Stomach smooth muscle (tissue), 2 donors: ENCODE data around the gene CREG2.

Experiments
- H3K27ac ChIP-seq: one replicate; pipeline ENCODE4 v1.7.0; 2013; ENCODE audit warnings: mild to moderate bottlenecking, low read length, inconsistent platforms
- H3K27me3 ChIP-seq, 2 donors: one replicate each; pipeline ENCODE4 v1.7.0; 2013; ENCODE audit warnings: low read length in 2 of 2; ENCODE audit not compliant: insufficient read depth in 2 of 2, control insufficient read depth in 1 of 2
- H3K36me3 ChIP-seq, 2 donors: one replicate each; pipeline ENCODE4 v1.7.0; 2013; ENCODE audit warnings: low read length in 2 of 2; ENCODE audit not compliant: control insufficient read depth in 2 of 2, insufficient read depth in 2 of 2
- H3K4me1 ChIP-seq: one replicate; pipeline ENCODE4 v1.7.0; 2013; ENCODE audit warnings: low read length; ENCODE audit not compliant: control insufficient read depth, insufficient read depth
- H3K4me3 ChIP-seq, 2 donors: one replicate each; pipeline ENCODE4 v1.7.0; 2013; ENCODE audit warnings: low read length in 2 of 2
- H3K9ac ChIP-seq, 2 donors: one replicate each; pipeline ENCODE4 v1.7.0; 2013; ENCODE audit warnings: low read length in 2 of 2, mild to moderate bottlenecking in 1 of 2
- H3K9me3 ChIP-seq, 2 donors: one replicate each; pipeline ENCODE4 v1.7.0; 2013; ENCODE audit warnings: low read length in 2 of 2; ENCODE audit not compliant: control insufficient read depth in 2 of 2
- donor health status: healthy.
- donor health status: Pancreatic carcinoma.

CREG2 gene

GRCh38 chr2:101296371-101296770 lies 90.9 kb downstream of the CREG2 start:
- peaks cover 3% of the 10 kb centered on the region for H3K4me1 ChIP-seq

GRCh38 chr2:101295895-101296294 lies 91.4 kb downstream of the CREG2 start:
- Histone ChIP-seq H3K27ac (no peak overlapping the region), H3K9me3 (no peaks in the 10 kb centered on the region), H3K36me3 (peaks cover 8 to 13% of the 10 kb centered on the region in 2 donors), H3K27me3 (no peaks in the 10 kb centered on the region), H3K4me1 (peaks cover 3% of the 10 kb centered on the region), H3K4me3 (no peak overlapping the region), H3K9ac (no peak overlapping the region)

More at GRCh38 chr2:101296371-101296770, 90.9 kb downstream of the CREG2 start:
- H3K9ac ChIP-seq = no peak overlapping the region
- no peak overlapping the region for H3K27ac ChIP-seq
- peaks cover 8 to 13% of the 10 kb centered on the region in 2 donors for H3K36me3 ChIP-seq
- no peaks in the 10 kb centered on the region for H3K9me3 ChIP-seq
- H3K4me3 ChIP-seq = no peak overlapping the region
- H3K27me3 ChIP-seq = no peaks in the 10 kb centered on the region
